DMS79 treated with DMSO at 0.1 percent for 48 hours (cell line): Measurements from ENCODE around the gene SRGAP1.
A peak's percentile ranks its signal among the peaks of the same experiment; 100 is the strongest.

Experiments used
- DNase-seq: peaks from one replicate; lab custom pipeline; 2025; lab: John Stamatoyannopoulos, UW

SRGAP1 gene

GRCh38 chr12:63966606-63966975 is 122.1 kb downstream of the SRGAP1 start:
- DNase-seq: no peak

GRCh38 chr12:63967358-63968145 is 123.1 kb downstream of the SRGAP1 start:
- DNase-seq: no peak

- no peak for DNase-seq
These were observed 124.2 kb downstream of the SRGAP1 start for GRCh38 chr12:63968673-63969072.

- DNase-seq: no peak
These were observed 132.4 kb downstream of the SRGAP1 start for GRCh38 chr12:63976902-63977395.

GRCh38 chr12:63977441-63977840 is 132.9 kb downstream of the SRGAP1 start:
- DNase-seq: no peak

GRCh38 chr12:63978519-63978918 is 134.0 kb downstream of the SRGAP1 start:
- DNase-seq: no peak

- DNase-seq: no peak
These were observed 135.7 kb downstream of the SRGAP1 start for GRCh38 chr12:63980211-63980610.

GRCh38 chr12:63981343-63981742 is 136.8 kb downstream of the SRGAP1 start:
- DNase-seq: no peak

- DNase-seq: no peak
These were observed 138.2 kb downstream of the SRGAP1 start for GRCh38 chr12:63982604-63983295.

- no peak for DNase-seq
These were observed 141.0 kb downstream of the SRGAP1 start for GRCh38 chr12:63985456-63985855.

- DNase-seq: no peak
These were observed 141.4 kb downstream of the SRGAP1 start for GRCh38 chr12:63985945-63986344.

- peak; percentile 71 for DNase-seq
These were observed 144.9 kb downstream of the SRGAP1 start for GRCh38 chr12:63989301-63989845.

GRCh38 chr12:63990828-63991547 is 146.5 kb downstream of the SRGAP1 start:
- DNase-seq: no peak

- no peak for DNase-seq
These were observed 150.2 kb downstream of the SRGAP1 start for GRCh38 chr12:63994704-63995103.

- DNase-seq: no peak
These were observed 151.0 kb downstream of the SRGAP1 start for GRCh38 chr12:63995512-63995911.

GRCh38 chr12:63996556-63996955 is 152.1 kb downstream of the SRGAP1 start:
- no peak for DNase-seq

- no peak for DNase-seq
These were observed 152.7 kb downstream of the SRGAP1 start for GRCh38 chr12:63997198-63997597.

- DNase-seq: no peak
These were observed 154.1 kb downstream of the SRGAP1 start for GRCh38 chr12:63998584-63998983.

GRCh38 chr12:63999853-64000252 is 155.4 kb downstream of the SRGAP1 start:
- DNase-seq: no peak

- DNase-seq: no peak
These were observed 156.9 kb downstream of the SRGAP1 start for GRCh38 chr12:64001439-64001838.

- no peak for DNase-seq
These were observed 160.1 kb downstream of the SRGAP1 start for GRCh38 chr12:64004641-64005040.

GRCh38 chr12:64006211-64006825 is 161.8 kb downstream of the SRGAP1 start:
- no peak for DNase-seq
